Hepatocyte (in vitro differentiated cells): ENCODE data around the gene CREBBP. TPM values are rescaled to one million over a fixed set of nuclear protein-coding genes. Genes with fewer than 3 reads are reported as not detected.

Experiments
- DNase-seq: peaks from one replicate; pipeline ENCODE4 v3.0.0-alpha.2; 2016; ENCODE audit warnings: low spot score
- H2AFZ ChIP-seq: fragments of 200-600 bp; sonication (generic); 2 replicates; pipeline ENCODE4 v1.6.0; 2016; ENCODE audit warnings: antibody characterized with exemption, mild to moderate bottlenecking
- H3K27ac ChIP-seq: fragments of 200-600 bp; sonication (generic); 2 replicates; pipeline ENCODE4 v1.5.1; 2016; ENCODE audit warnings: mild to moderate bottlenecking
- H3K27me3 ChIP-seq: fragments of 200-600 bp; sonication (generic); 2 replicates; pipeline ENCODE4 v1.6.1; 2016
- H3K36me3 ChIP-seq: fragments of 200-600 bp; sonication (generic); replicated peaks from 2 replicates; pipeline ENCODE4 v1.5.1; 2016; ENCODE audit warnings: low read depth; ENCODE audit not compliant: insufficient read depth
- H3K4me1 ChIP-seq: fragments of 200-600 bp; sonication (generic); 2 replicates; pipeline ENCODE4 v1.5.1; 2016; ENCODE audit warnings: mild to moderate bottlenecking, moderate library complexity; ENCODE audit not compliant: insufficient read depth
- H3K4me2 ChIP-seq: fragments of 200-600 bp; sonication (generic); 2 replicates; pipeline ENCODE4 v1.6.0; 2016
- H3K4me3 ChIP-seq: fragments of 200-600 bp; sonication (generic); 2 replicates; pipeline ENCODE4 v1.5.1; 2016; ENCODE audit warnings: mild to moderate bottlenecking
- H3K79me2 ChIP-seq: fragments of 200-600 bp; sonication (generic); 2 replicates; pipeline ENCODE4 v1.6.0; 2017; ENCODE audit warnings: mild to moderate bottlenecking
- H3K9me2 ChIP-seq: fragments of 200-600 bp; sonication (generic); replicated peaks from 2 replicates; pipeline ENCODE4 v1.6.0; 2017; ENCODE audit warnings: mild to moderate bottlenecking; ENCODE audit not compliant: insufficient read depth
- H3K9me3 ChIP-seq: fragments of 200-600 bp; sonication (generic); 2 replicates; pipeline ENCODE4 v1.5.1; 2016; ENCODE audit warnings: low read depth, mild to moderate bottlenecking
- H4K20me1 ChIP-seq: fragments of 200-600 bp; sonication (generic); 2 replicates; pipeline ENCODE4 v1.6.0; 2016; ENCODE audit warnings: mild to moderate bottlenecking; ENCODE audit not compliant: insufficient read depth, poor library complexity, severe bottlenecking
- EZH2 ChIP-seq: fragments of 200-600 bp; sonication (generic); IDR thresholded peaks from 2 replicates; pipeline ENCODE4 v1.6.1; 2016; ENCODE audit warnings: antibody characterized with exemption, mild to moderate bottlenecking, borderline replicate concordance
- EZH2phosphoT487 ChIP-seq: fragments of 200-600 bp; sonication (generic); IDR thresholded peaks from one replicate; pipeline ENCODE4 v1.6.1; 2018; ENCODE audit warnings: antibody characterized with exemption, mild to moderate bottlenecking, low read depth, moderate library complexity; ENCODE audit not compliant: unreplicated experiment, severe bottlenecking
- WGBS: methylation state at CpG from one replicate; pipeline ENCODE4 v1.1.6; 2016; ENCODE audit warnings: low lambda C conversion rate; ENCODE audit errors: missing lambda C conversion rate; 5-methylcytosine and 5-hydroxymethylcytosine counted together
- polyA plus RNA-seq: library from polyadenylated mRNA; unstranded; fragments of >200 nt; fragmentation: Nextera tagmentation; extraction: Ambion mirVana; gene quantifications from 2 replicates; pipeline ENCODE4 v1.2.1, GENCODE V29; 2016
- total RNA-seq: library from RNA; depleted of rRNA; stranded (reverse); fragments of >200 nt; gene quantifications from 2 replicates; pipeline ENCODE4 v1.2.3, GENCODE V29; 2014

CREBBP gene
- total and polyA plus RNA-seq, 2 experiments from 2014 or later: 18.9 to 31.5 TPM

- no peak overlapping the region for H3K27ac ChIP-seq
- H3K4me1 ChIP-seq: no peaks in the 10 kb centered on the region
- H3K9me2 ChIP-seq: no peaks in the 10 kb centered on the region
- 93% methylated on average over 23 of the region's 24 CpGs for WGBS
- no peak overlapping the region for H2AFZ ChIP-seq
- no peaks in the 10 kb centered on the region for H3K27me3 ChIP-seq
- TF ChIP-seq EZH2 (no peak), EZH2phosphoT487 (no peak)
- no peak overlapping the region for H3K4me2 ChIP-seq
- no peak overlapping the region for H3K4me3 ChIP-seq
- DNase-seq: no peak
- no peaks in the 10 kb centered on the region for H3K36me3 ChIP-seq
- no peaks in the 10 kb centered on the region for H3K9me3 ChIP-seq
- H3K79me2 ChIP-seq: no peaks in the 10 kb centered on the region
- H4K20me1 ChIP-seq: no peaks in the 10 kb centered on the region
These were observed 204.8 kb downstream of the CREBBP start for GRCh38 chr16:3675601-3676130.

Other genes starting within 250 kb of the CREBBP start
- gene DNASE1, start 226.0 kb downstream of the CREBBP start, total RNA-seq: 284 and 295 TPM in 2 replicates
- 332 and 337 TPM in 2 replicates for gene DNASE1, start 226.0 kb downstream of the CREBBP start, polyA plus RNA-seq
- 62.3 and 70.8 TPM in 2 replicates for gene TRAP1, start 163.2 kb downstream of the CREBBP start, total RNA-seq
- gene TRAP1, start 163.2 kb downstream of the CREBBP start, polyA plus RNA-seq: 79.8 and 80.5 TPM in 2 replicates
- gene ADCY9, start 235.7 kb upstream of the CREBBP start, total RNA-seq: 12.4 and 15.9 TPM in 2 replicates
- 7.6 and 12.0 TPM in 2 replicates for gene ADCY9, start 235.7 kb upstream of the CREBBP start, polyA plus RNA-seq